GM19455 (cell line): ENCODE data around the gene SCN5A.

Experiments used
- ATAC-seq: cut with Tn5 transposase; IDR thresholded peaks from one replicate; pipeline ENCODE4 v1.9.1; 2021; ENCODE audit not compliant: unreplicated experiment

SCN5A gene

DNA sequence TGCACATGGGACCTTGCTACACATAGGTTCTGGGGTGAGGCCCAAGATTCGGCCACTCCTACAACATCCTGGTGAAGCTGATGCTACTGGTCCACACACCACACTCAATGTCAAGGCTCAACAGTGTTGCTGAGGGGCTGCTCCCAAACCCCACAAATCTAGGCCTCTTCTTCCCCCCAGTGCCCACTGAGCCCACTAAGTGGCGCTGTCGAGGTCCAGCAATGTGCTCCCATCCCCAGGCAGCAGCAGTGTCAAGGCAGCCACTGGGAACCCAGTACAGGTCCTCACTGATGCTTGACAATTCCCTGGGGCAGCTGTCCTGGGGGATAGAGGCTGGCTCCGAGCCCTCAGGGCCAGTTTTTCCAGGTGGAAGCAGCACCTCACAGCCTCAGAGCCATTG is 21.5 kb downstream of the SCN5A start:
- ATAC-seq = no peak

DNA sequence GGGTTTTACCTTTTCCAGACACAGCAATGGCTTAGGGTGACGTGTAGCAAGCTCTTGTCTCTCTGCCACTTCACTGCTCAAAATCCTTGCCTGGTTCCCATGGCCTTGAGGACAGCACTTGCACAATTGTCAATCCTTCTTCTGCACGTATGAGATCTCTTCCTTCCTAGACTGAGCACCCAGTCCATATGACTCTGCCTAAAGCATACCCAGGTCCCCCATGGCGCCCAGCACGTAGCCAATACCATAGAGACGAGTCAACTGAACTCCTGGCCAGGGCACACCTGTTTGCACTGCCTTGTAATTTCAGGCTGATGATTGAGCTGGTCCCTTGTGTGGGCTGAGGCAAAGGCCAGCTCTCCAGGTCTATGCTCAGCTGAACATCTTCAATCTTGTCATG is 23.3 kb downstream of the SCN5A start:
- no peak for ATAC-seq

DNA sequence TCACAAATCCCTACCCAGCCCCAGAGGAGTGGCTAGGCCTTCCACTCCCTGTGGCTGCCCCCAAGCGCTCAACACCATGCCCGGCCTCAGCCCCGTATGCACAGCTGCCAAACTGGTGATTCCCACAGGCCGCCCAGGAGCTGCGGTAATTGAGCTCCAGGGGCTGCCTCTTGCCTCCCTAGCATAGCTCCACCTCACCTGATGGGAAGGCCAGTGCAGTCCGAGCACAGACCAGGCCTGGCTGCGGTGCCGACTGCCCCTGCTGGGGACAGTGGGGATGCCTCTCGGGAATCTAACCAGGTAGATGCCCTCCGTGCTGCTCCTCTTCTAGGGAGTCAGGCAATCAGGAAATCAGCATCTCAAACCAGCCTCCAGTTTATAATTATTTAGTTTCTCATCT is 25.9 kb downstream of the SCN5A start:
- no peak for ATAC-seq

DNA sequence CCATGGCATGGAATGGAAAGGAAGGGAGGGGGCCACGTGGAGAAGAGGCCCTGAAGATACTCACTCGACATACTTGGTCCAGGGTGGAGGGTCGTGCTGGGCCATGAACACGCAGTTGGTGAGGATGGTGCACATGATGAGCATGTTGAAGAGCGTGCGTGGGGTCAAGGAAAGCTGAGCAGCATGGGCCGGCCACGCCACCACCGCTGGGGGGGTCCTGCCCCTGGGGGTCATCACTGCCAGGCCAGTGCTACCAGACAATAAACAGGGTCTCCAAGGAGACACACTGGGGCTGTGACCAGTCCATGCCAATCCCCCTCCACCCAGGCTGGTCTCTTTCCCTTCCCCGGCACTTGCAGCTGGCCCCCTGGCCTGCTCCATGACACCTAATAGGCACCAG is 27.2 kb downstream of the SCN5A start:
- no peak for ATAC-seq

DNA sequence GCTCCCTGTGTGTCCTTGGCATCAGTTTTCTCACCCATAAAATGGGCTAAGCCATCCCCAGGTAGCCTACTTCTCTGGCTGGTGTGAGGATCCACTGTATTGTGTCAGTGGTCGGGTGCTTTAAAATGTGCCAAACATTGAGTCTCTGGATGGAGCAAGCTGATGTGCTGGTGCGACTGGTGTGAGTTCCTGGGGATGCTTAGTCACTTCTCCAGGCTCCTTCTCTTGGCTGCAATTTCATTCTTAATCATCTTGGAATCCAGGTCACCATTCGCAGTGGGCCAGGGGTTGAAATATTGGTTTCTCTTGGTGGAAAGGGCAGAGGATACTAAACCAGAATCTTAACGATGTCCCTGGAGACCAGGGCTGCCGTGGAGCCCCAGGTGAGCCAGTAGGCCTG is 29.3 kb downstream of the SCN5A start:
- no peak for ATAC-seq

DNA sequence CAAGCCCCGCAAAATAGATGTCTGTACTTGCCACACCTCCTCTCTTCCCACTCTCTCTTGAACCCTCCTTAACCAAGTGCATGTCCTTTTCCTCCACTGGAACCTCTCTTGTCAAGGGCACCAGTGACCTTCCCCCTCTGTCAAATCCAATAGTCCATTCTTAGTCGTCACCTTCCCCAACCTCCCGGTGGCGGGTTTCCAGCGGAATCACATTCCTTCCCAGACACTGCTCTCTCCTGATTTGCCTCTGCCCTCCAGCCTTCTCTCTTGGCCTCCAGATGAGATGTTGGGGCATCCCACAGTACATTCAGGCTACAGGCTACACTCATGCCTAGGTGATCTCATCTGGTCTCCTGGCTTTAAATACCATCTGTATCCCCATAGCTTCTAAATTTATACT is 31.1 kb downstream of the SCN5A start:
- no peak for ATAC-seq

DNA sequence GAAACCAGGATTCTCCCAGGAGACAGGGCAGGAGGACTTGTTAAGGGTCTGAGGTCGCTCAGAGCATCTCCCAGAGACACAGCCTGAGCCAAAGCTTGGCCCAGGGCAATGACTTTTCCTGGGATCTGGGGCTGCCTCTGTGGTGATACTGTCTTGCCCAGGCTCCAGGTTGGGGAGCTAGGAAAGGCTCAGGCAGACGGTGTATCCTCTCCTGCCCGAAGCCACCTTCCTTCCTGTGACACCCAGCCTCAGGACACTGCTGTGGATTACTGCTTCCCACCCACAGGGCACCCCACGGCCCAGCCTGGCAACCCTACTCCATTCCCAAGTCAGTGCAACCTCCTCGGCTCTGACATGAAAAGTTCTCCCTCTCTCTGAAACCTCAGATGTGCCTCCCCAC is 31.9 kb downstream of the SCN5A start:
- no peak for ATAC-seq

DNA sequence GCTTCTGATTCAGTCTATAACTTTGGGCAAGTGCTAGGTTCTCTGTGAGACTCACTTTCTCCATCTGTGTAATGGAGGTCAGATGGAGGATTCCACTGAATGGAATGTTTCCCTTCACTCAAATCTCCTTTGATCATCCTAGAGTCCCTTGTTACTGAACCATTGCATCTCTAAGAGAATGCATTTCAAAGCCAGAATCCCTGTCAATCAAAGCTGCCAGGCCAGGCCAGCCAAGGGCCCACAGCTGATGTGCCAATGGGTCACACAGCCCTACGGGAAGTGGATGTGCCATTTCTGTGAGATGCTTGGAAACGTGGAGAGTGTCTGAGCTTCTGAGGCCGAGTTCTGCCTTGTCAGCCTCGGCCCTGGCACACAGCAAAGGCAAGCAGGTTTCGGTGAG is 32.4 kb downstream of the SCN5A start:
- no peak for ATAC-seq

DNA sequence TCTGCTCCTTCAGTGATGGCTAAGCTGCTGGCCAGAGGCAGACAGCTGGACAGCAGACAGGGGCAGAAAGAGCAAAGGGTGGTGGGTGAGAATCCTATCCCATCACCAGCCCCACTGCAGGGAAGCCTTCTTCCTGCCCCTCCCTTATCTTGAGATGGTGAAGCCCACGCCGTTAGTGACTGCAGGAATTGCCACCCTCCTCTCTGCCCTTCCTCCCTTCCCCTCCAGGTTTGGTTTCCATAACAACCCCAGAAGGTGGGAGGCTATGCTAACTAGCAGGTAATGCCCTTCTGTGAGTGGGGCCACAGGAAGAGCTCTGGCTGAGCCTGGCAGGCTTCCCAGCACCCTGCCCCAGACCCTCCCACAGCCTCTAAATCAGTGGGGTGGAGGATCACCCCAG is 32.8 kb downstream of the SCN5A start:
- no peak for ATAC-seq

DNA sequence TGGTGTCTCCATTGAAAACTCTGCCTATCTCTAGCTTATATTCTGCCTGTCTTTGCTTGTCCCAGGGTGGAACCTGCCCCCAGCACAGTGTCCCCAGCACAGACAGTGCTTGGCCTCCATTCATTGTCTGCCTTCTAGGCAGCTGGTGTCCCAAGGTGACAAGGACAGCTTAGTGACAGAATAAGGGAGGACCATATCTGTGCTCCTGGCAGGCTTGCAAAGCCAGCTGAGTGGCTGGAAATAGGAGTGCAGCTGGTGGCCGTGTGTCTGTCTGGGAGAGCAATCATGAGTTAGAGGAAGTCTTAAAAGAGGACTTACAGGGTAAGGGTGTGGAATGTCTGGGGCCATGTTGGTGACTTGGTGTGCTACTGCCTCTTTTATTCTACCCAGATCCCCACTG is 33.4 kb downstream of the SCN5A start:
- no peak for ATAC-seq

DNA sequence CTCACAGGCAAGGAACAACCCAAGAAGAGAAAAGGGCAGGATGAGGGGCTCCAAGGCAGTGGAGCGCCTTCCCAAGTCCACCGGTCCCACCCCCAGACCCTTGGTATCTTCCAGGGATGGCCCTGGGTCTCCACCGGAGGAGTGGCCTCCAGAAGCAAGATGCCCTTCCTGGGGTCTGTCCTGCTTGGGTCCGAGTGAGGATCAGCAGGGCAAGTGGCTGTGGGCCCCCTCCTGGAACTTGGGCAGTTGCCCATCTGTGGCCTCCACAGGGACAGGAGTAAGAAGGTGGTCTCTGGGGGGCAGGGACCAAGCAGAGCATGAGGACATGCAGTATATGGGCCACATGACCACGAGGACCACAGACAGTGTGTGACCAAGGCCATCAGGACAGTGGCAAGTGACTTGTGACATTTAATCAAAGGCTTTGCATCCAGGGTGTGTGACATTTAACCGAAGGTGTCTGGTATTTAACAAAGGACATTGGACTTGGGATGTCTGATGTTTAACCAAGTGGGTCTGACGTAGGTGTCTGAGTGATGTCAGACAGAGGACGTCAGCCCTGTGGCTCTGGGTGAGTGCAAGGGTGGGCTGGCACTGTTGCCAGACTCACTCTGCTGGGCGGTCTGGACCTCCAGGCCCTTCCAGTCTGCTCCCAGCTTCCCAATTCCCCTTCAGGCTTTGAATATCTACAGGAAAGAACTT is 34.7 kb downstream of the SCN5A start:
- ATAC-seq = no peak

DNA sequence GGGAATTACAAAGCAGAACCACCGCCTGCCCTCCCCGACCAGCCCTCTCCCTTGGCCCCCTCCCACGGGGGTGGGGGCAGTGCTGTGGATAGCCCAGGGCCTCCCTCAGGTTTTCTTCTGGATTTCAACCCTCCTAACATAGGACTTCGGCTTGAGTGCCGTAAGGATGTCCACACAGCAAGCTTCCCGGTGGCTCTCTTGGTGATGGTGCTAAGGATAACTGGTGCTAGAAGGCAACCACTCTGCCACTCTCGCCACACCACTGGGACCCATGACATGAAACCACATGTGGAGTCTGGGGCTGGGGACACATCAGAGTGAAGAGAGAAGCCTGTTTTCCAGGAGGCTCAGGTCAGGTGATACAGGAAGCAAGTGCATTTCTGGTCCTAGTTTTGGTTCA is 35.4 kb downstream of the SCN5A start:
- no peak for ATAC-seq

DNA sequence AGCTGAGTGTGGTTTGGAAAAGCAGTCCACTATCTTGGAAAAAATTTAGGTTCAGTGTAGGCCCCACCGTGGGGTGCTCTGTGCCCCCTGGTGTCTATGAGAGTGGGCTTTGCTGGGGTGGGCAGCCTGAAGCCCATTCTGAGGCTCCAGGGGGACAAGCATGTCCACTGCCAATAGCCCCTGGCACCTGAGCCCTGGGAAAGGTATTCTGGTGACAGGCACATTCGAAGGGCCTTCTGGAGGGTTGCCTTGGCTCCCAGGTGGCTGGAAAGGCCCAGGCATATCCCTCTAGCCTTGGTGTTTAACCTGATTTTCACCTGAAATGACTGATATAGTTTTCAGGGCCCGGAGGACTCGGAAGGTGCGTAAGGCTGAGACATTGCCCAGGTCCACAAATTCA is 36.1 kb downstream of the SCN5A start:
- ATAC-seq = no peak

DNA sequence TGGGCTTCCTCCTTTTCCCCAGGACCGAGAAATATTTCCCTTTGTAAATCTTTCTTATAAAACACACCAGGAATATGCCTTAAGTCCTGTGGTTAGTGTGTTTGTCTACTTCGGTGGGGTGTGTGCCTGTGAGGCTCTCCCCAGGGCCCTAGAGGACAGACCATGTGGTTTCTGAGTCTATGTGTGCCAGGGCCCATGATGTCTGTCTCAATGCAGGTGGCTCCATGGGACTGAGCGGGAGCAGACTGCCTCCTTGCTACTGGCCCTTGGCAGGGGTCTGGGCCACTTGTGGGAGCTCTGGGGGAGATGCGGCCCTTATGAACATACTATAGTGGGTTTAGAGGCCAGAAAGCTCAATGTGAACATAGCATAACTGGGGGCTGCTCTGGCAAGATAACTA is 37.6 kb downstream of the SCN5A start:
- ATAC-seq = no peak

DNA sequence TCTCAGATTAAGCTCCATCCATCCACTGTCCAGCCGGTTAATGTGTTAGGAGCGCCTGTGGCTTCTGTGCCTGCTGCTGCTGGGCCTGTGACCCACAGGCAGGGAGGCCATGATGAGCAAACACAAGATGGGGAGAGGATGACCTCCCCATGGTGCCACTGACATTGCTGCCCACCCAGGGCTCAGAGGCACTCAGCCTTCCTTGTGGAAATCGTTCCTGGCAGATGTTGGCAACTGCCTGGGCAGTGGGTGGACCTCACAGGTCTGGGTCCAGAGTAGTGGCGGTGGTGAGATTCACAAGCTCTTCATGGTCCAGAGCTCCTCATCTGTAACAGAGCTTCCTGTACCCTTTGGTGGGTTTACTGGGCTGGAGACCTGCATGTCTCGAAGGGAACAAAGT is 38.6 kb downstream of the SCN5A start:
- ATAC-seq = no peak

DNA sequence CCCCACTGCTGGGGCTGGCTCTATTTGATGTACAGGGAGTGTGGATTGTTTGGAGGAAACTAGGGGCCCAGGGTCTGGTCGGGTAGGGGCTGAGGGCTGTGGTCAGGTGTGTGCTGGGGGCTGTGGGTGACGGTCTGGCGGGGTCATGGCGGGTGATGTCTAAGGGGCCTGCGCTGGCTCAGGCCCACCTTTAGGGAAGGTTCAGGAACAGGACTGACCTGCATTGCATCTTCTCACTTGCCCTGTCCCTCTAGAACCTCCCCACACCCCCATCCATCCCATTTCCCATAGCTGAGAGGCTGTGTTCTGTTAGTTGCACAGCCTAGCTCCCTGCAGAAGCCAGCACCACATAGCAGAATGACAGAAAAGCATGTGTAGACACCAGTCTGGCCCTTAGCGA is 39.1 kb downstream of the SCN5A start:
- ATAC-seq = no peak

DNA sequence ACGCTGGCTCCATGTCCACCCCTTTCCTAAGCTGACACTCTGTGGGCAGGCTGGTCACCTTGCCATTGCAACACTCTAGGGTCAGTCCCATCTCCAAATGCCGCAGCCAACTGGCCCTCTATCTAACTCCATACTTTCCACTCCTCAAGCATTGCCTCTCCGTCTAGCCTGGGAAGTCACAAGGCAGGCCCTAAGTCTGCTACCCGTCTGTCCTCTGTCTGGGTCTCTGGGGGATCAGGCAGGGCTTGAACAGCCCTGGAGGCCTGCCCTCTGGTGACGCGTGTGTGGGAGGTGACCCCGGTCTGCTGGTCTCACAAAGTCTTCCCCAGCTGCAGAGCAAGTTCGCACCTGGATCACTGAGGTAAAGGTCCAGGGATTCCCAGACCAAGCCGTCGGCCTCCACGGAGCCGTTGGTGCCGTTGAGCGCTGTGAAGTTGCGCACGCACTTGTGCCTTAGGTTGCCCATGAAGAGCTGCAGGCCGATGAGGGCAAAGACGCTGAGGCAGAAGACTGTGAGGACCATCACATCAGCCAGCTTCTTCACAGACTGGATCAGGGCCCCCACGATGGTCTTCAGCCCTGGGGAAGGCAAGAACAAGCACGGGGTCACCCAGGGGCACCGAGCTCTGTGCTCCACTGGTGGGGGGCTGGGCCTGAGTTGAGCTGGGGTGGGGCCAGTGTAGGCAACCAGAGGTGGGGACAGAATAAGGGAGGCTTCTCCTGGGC is 39.9 kb downstream of the SCN5A start:
- ATAC-seq = no peak

DNA sequence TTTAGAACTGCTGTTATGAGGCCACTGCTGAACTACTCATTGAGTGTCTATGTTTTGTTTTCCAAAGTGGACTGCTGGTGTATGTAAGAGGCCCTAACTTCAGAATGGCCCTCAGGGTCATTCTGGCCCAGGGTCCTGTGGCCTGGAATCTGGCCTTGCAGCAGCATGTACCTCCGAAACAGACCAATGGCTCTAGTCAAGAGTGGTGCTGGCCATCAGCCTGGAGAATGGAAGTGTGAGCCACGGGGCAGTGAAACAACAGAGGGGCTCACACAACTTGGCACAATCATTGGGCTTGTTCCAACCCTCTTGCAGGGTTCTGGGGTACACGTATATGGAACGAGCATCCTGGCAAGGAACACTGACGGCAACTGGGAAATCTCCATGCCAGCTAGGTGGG is 40.5 kb downstream of the SCN5A start:
- no peak for ATAC-seq

DNA sequence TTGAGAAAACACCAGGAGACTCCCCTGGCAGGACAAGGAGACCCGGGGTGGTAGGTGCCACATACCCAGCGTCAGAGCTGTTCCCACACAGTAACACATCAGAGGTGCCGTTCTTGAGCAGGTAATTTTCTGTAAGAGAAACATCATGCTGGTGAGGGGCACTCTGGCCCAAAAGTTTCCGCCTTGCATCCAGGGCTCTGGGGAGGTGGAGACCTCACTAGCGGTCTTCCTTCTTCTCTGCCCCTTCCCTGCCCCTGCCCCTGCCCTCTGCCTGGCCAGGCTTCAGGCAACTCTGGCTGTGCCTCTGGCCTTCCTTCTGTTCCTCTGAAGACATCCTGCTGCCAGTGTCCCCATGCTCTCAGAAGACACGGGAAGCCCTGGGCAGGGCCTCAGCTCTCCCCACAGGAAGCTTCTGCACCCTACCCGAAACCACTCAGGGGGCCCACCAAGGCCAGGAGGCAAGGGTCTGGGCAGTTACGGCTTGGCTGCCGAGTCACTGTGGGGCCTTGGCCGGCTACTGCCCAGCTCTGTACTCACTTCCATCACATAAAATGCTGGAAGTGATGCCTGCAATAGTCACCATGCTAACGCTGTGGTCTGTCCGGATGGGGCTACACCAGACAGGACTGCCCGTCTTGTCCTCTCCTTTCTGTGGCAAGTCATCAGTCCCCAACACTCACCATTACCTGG is 41.3 kb downstream of the SCN5A start:
- no peak for ATAC-seq

DNA sequence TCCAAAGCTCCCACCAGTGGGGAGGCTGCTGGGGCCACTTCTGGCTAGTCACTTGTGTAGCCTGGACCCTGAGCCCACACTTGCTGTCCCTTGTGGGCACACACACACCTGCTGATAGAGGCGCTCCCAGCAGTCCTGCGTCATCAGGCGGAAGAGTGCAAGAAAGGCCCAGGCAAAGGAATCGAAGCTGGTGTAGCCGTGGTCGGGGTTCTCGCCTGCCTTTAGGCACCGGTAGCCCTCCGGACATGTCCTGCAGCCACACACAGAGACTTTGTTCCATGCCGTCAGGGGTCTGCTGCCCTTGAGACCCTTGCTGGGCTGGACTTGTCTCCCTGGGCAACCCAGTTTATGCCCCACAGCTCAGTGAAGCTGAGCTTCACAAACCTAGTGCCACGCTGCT is 42.9 kb downstream of the SCN5A start:
- ATAC-seq = no peak

DNA sequence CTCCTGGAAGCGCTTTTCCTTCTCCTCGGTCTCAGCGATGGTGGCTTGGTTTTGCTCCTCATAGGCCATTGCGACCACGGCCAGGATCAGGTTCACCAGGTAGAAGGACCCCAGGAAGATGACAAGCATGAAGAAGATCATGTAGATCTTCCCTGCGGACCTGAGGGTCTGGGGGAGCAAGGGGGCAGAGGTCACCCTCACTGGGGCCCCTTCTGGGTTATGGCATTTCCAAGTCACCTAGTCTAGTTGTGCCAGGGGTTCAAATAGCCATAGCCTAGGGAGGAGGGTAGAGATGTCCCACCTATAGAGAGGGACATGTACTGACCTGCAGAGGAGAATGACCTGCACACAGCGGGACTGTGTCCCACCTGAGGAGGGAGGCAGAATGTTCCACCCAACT is 43.5 kb downstream of the SCN5A start:
- ATAC-seq = no peak

DNA sequence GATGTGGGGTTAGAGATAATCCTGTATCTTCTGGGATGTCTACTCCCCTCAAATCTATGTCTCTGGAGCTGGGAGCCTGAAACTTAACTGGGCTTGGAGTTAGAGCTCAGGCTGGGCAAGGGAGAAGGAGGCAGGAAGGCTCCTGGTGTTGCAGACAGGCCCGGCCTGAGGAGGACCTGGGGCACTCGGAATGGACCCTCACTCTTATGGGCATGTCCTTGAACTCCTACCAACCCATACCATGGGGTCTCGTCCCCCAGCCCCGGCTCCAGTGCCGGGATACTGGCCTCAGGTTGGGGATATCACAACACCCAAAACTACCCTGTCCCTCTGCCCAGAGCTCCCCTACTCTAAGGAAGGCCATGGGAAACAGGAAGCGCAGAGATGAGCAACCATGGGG is 45.2 kb downstream of the SCN5A start:
- no peak for ATAC-seq
